ENCODE measurements around the gene GBX1.

Gene GBX1

GRCh38 chr7:151194188-151194587 lies 26.7 kb upstream of the GBX1 start:
- in situ Hi-C loops (cut with MboI; ENCODE audit: low sequenced_read_pairs): no loop called here

GRCh38 chr7:151193203-151193978 lies 25.9 kb upstream of the GBX1 start:
- in situ Hi-C loops (cut with MboI; ENCODE audit: low sequenced_read_pairs): no loop called here

GRCh38 chr7:151192002-151192539 lies 24.6 kb upstream of the GBX1 start:
- in situ Hi-C loops (cut with MboI; ENCODE audit: low sequenced_read_pairs): no loop called here

GRCh38 chr7:151191544-151191943 lies 24.1 kb upstream of the GBX1 start:
- in situ Hi-C loops (cut with MboI; ENCODE audit: low sequenced_read_pairs): no loop called here

- in situ Hi-C loops (cut with MboI; ENCODE audit: low sequenced_read_pairs): no loop called here
These were observed 21.5 kb upstream of the GBX1 start for GRCh38 chr7:151189038-151189437.

GRCh38 chr7:151188252-151188542 lies 20.7 kb upstream of the GBX1 start:
- in situ Hi-C loops (cut with MboI; ENCODE audit: low sequenced_read_pairs): no loop called here

- in situ Hi-C loops (cut with MboI; ENCODE audit: low sequenced_read_pairs): no loop called here
These were observed 20.1 kb upstream of the GBX1 start for GRCh38 chr7:151187409-151188251.

GRCh38 chr7:151186640-151187408 lies 19.3 kb upstream of the GBX1 start, which contains the start of gene ASB10:
Gene ASB10 (minus strand): TSS chr7:151187250. CDS start chr7:151187130, 120 bp downstream.
- in situ Hi-C loops (cut with MboI; ENCODE audit: low sequenced_read_pairs): no loop called here

- in situ Hi-C loops (cut with MboI; ENCODE audit: low sequenced_read_pairs): no loop called here
These were observed 18.5 kb upstream of the GBX1 start for GRCh38 chr7:151185762-151186639.

- in situ Hi-C loops (cut with MboI; ENCODE audit: low sequenced_read_pairs): no loop called here
These were observed 13.5 kb upstream of the GBX1 start for GRCh38 chr7:151181011-151181431.

- in situ Hi-C loops (cut with MboI; ENCODE audit: low sequenced_read_pairs): no loop called here
These were observed 12.5 kb upstream of the GBX1 start for GRCh38 chr7:151179946-151180345.

- in situ Hi-C loops (cut with MboI; ENCODE audit: low sequenced_read_pairs): no loop called here
These were observed 11.9 kb upstream of the GBX1 start for GRCh38 chr7:151179287-151179860.

GRCh38 chr7:151178831-151179230 lies 11.3 kb upstream of the GBX1 start:
- in situ Hi-C loops (cut with MboI; ENCODE audit: low sequenced_read_pairs): no loop called here

GRCh38 chr7:151178236-151178635 lies 10.7 kb upstream of the GBX1 start:
- in situ Hi-C loops (cut with MboI; ENCODE audit: low sequenced_read_pairs): no loop called here

GRCh38 chr7:151177310-151177709 lies 9.8 kb upstream of the GBX1 start:
- in situ Hi-C loops (cut with MboI; ENCODE audit: low sequenced_read_pairs): no loop called here

- in situ Hi-C loops (cut with MboI; ENCODE audit: low sequenced_read_pairs): no loop called here
These were observed 8.9 kb upstream of the GBX1 start for GRCh38 chr7:151176401-151176800.

- in situ Hi-C loops (cut with MboI; ENCODE audit: low sequenced_read_pairs): no loop called here
These were observed 8.4 kb upstream of the GBX1 start for GRCh38 chr7:151175793-151176311.

GRCh38 chr7:151175047-151175792 lies 7.7 kb upstream of the GBX1 start:
- in situ Hi-C loops (cut with MboI; ENCODE audit: low sequenced_read_pairs): no loop called here
